Measurements from ENCODE around the gene CAGE1. TPM values are rescaled to one million over a fixed set of nuclear protein-coding genes. Genes with fewer than 3 reads are reported as not detected.

Gene CAGE1
- total RNA-seq, 1 experiment from 2014 or later = not detected

GRCh38 chr6:7290079-7290478 is 99.5 kb downstream of the CAGE1 start:
- Mint-ChIP-seq H3K9me3 (ENCODE audit: low read depth, unreplicated experiment) (no peaks in the 10 kb centered on the region), H3K27ac (ENCODE audit: unreplicated experiment) (no peak overlapping the region), H3K27me3 (ENCODE audit: unreplicated experiment) (no peaks in the 10 kb centered on the region), H3K36me3 (ENCODE audit: insufficient read depth, unreplicated experiment) (peaks cover 40% of the 10 kb centered on the region), H3K4me1 (ENCODE audit: low read depth, unreplicated experiment) (no peaks in the 10 kb centered on the region), H3K4me3 (ENCODE audit: low read depth, unreplicated experiment) (no peak overlapping the region)
- BruUV-seq (replicated peaks) = no TSS peak
- CTCF ChIA-PET = no interaction called here
- no peak for DNase-seq
- TF ChIP-seq CTCF (IDR thresholded peaks at IDR 0.05; ENCODE audit: unreplicated experiment) = no peak
- intact Hi-C loops (cut with micrococcal nuclease; ENCODE audit: unreplicated experiment) = loop anchor here (10.0 kb wide), 1 partner anchor 105 kb away; no protein-coding TSS in a partner anchor

DNA sequence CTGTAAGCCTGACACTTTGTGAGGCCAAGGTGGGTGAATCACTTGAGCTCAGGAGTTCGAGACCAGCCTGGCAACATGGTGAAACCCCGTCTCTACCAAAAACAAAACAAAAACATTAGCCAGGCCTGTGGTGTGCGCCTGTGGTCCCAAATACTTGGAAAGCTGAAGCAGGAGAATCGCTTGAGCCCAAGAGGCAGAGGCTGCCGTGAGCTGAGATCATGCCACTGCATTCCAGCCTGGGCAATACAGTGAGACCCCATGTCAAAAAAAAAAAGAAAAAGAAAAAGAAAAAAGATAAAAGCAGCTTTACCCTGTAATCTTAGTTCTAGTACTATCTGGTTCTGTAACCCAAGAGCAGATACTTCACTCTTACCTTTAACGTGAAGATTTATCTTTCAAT is 104.1 kb downstream of the CAGE1 start:
- Mint-ChIP-seq H3K9me3 (ENCODE audit: low read depth, unreplicated experiment) (no peaks in the 10 kb centered on the region), H3K36me3 (ENCODE audit: insufficient read depth, unreplicated experiment) (peaks cover 21% of the 10 kb centered on the region), H3K27me3 (ENCODE audit: unreplicated experiment) (no peaks in the 10 kb centered on the region), H3K4me1 (ENCODE audit: low read depth, unreplicated experiment) (no peaks in the 10 kb centered on the region), H3K27ac (ENCODE audit: unreplicated experiment) (no peak overlapping the region), H3K4me3 (ENCODE audit: low read depth, unreplicated experiment) (no peak overlapping the region)
- no TSS peak for BruUV-seq (replicated peaks)
- TF ChIP-seq CTCF (IDR thresholded peaks at IDR 0.05; ENCODE audit: unreplicated experiment) = no peak
- CTCF ChIA-PET = no interaction called here
- intact Hi-C loops (cut with micrococcal nuclease; ENCODE audit: unreplicated experiment) = no loop called here
- no peak for DNase-seq

- Mint-ChIP-seq H3K4me3 (ENCODE audit: low read depth, unreplicated experiment) (no peak overlapping the region), H3K36me3 (ENCODE audit: insufficient read depth, unreplicated experiment) (peaks cover 20% of the 10 kb centered on the region), H3K27ac (ENCODE audit: unreplicated experiment) (no peak overlapping the region), H3K27me3 (ENCODE audit: unreplicated experiment) (no peaks in the 10 kb centered on the region), H3K4me1 (ENCODE audit: low read depth, unreplicated experiment) (no peaks in the 10 kb centered on the region), H3K9me3 (ENCODE audit: low read depth, unreplicated experiment) (no peaks in the 10 kb centered on the region)
- CTCF ChIA-PET = no interaction called here
- intact Hi-C loops (cut with micrococcal nuclease; ENCODE audit: unreplicated experiment) = no loop called here
- no TSS peak for BruUV-seq (replicated peaks)
- DNase-seq = no peak
- no peak for TF ChIP-seq CTCF (IDR thresholded peaks at IDR 0.05; ENCODE audit: unreplicated experiment)
Measured at GRCh38 chr6:7283676-7284075, 105.9 kb downstream of the CAGE1 start.

DNA sequence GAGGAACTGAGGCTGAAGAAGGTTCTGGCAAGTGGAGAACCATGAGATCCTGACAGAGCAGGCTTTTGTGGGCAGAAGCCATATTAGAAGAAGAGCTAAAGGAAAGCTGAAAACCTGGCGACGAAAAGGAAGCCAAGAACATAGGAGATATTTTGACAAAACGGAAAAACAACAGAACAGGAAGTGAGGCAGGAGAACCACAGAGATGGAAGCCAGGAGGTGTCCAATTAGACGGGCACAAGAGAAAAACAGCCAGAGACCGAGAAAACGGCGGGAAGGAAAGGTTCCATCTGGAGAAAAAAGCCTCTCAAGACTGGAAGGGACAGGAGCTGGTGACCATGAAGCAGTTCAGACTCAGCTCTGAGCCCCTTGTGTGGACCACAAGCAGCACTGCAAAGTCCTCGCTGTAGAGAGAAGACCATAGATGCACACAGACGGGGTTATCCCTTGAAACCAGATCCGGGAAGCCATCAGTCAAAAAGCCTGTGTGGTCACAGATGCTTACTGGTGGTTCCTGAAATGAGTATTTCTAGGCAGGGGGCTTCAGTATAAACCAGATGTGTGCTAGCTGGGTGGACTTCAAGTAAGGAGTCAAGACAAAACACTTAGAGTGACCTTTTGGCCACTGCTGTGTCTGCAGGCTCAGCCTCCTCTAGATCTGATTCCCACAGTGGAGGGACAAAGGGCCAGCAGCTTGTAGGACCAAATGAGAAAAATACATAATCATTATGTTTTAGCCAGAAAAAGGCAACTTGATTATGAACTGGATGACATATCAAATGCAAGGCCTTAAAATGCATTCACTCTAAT is 107.2 kb downstream of the CAGE1 start:
- Mint-ChIP-seq H3K9me3 (ENCODE audit: low read depth, unreplicated experiment) (no peaks in the 10 kb centered on the region), H3K27ac (ENCODE audit: unreplicated experiment) (no peak overlapping the region), H3K36me3 (ENCODE audit: insufficient read depth, unreplicated experiment) (peaks cover 12% of the 10 kb centered on the region), H3K4me3 (ENCODE audit: low read depth, unreplicated experiment) (no peak overlapping the region), H3K4me1 (ENCODE audit: low read depth, unreplicated experiment) (no peaks in the 10 kb centered on the region), H3K27me3 (ENCODE audit: unreplicated experiment) (no peaks in the 10 kb centered on the region)
- no peak for TF ChIP-seq CTCF (IDR thresholded peaks at IDR 0.05; ENCODE audit: unreplicated experiment)
- no peak for DNase-seq
- intact Hi-C loops (cut with micrococcal nuclease; ENCODE audit: unreplicated experiment) = no loop called here
- CTCF ChIA-PET = no interaction called here
- no TSS peak for BruUV-seq (replicated peaks)

Other genes with a start within 250 kb of the CAGE1 start
- gene SSR1, start 76.5 kb downstream of the CAGE1 start, total RNA-seq (2022) = 96.2 and 115 TPM in 2 replicates
- gene RIOK1, start 66 bp upstream of the CAGE1 start, total RNA-seq (2022) = 13.3 and 16.1 TPM in 2 replicates
- 46.4 and 57.7 TPM in 2 replicates for gene DSP, start 151.9 kb upstream of the CAGE1 start, total RNA-seq (2022)
- gene SNRNP48, start 200.5 kb upstream of the CAGE1 start, total RNA-seq (2022) = 11.7 and 16.1 TPM in 2 replicates

All from Calu3 (cell line).